PFSK-1 (cell line): ENCODE results near the gene NOX4.

Experiments
- FOXP2 ChIP-seq: optimal IDR thresholded peaks from 2 replicates; pipeline ENCODE3; 2011; ENCODE audit warnings: borderline replicate concordance, control low read depth, inconsistent platforms; ENCODE audit not compliant: insufficient read depth; ENCODE audit errors: extremely low read length, extremely low read depth
- POLR2AphosphoS5 ChIP-seq: IDR thresholded peaks from 2 replicates; pipeline ENCODE4 v1.6.1; 2012; ENCODE audit warnings: low read depth, mild to moderate bottlenecking, control low read depth, low read length, moderate library complexity
- SIN3A ChIP-seq: IDR thresholded peaks from 2 replicates; pipeline ENCODE4 v1.6.1; 2012; ENCODE audit warnings: mild to moderate bottlenecking, low read length, moderate library complexity, borderline replicate concordance; ENCODE audit not compliant: insufficient read depth
- TAF1 ChIP-seq: IDR thresholded peaks from 2 replicates; pipeline ENCODE4 v1.6.1; 2012; ENCODE audit warnings: low read length, control low read depth, borderline replicate concordance; ENCODE audit not compliant: insufficient read depth
- TF ChIP-seq, protein P1 (sequence below), 2 experiments: IDR thresholded peaks; 2 replicates each; pipeline versions ENCODE4 v1.6.1 to v1.8.0; 2011 to 2012; ENCODE audit warnings: low read depth in 2 of 2, low read length in 2 of 2, control low read depth in 1 of 2, inconsistent platforms in 1 of 2, mild to moderate bottlenecking in 1 of 2, moderate library complexity in 1 of 2; ENCODE audit not compliant: insufficient read depth in 1 of 2

Gene NOX4

DNA sequence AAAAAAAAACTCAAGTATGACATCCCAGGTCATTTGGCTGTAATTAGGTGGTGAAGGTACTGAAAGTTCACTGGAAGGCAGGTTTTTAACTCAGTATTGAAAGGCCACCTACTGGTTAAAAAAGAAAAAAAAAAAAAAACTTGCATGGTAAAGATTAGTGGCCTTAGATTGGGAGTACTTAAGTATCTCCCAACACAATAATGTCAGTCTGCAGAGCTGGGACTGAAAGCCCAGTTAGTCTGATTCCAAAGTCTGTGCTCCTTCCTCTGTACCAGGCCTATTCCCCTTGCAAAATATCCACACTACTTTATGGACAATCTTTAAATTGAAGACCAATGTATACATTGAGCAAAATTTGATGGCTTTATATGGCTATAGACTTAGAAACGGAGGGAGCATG, 85.5 kb downstream of the NOX4 start:
- TF ChIP-seq POLR2AphosphoS5 = no peak
- TF ChIP-seq TAF1 = no peak
- TF ChIP-seq FOXP2 = no peak
- TF ChIP-seq, protein P1, sequence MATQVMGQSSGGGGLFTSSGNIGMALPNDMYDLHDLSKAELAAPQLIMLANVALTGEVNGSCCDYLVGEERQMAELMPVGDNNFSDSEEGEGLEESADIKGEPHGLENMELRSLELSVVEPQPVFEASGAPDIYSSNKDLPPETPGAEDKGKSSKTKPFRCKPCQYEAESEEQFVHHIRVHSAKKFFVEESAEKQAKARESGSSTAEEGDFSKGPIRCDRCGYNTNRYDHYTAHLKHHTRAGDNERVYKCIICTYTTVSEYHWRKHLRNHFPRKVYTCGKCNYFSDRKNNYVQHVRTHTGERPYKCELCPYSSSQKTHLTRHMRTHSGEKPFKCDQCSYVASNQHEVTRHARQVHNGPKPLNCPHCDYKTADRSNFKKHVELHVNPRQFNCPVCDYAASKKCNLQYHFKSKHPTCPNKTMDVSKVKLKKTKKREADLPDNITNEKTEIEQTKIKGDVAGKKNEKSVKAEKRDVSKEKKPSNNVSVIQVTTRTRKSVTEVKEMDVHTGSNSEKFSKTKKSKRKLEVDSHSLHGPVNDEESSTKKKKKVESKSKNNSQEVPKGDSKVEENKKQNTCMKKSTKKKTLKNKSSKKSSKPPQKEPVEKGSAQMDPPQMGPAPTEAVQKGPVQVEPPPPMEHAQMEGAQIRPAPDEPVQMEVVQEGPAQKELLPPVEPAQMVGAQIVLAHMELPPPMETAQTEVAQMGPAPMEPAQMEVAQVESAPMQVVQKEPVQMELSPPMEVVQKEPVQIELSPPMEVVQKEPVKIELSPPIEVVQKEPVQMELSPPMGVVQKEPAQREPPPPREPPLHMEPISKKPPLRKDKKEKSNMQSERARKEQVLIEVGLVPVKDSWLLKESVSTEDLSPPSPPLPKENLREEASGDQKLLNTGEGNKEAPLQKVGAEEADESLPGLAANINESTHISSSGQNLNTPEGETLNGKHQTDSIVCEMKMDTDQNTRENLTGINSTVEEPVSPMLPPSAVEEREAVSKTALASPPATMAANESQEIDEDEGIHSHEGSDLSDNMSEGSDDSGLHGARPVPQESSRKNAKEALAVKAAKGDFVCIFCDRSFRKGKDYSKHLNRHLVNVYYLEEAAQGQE (IDR thresholded peaks at IDR 0.05; ENCODE audit: insufficient read depth in 1 of 2, low read depth in 2 of 2, low read length in 2 of 2) = no peak
- no peak for TF ChIP-seq SIN3A

GRCh38 chr11:89381094-89381493, 110.1 kb downstream of the NOX4 start:
- TF ChIP-seq POLR2AphosphoS5 = no peak
- TF ChIP-seq FOXP2 = no peak
- TF ChIP-seq, protein P1 (IDR thresholded peaks at IDR 0.05; ENCODE audit: insufficient read depth in 1 of 2, low read depth in 2 of 2, low read length in 2 of 2) = no peak
- no peak for TF ChIP-seq SIN3A

- TF ChIP-seq TAF1 = no peak
- TF ChIP-seq, protein P1 (IDR thresholded peaks at IDR 0.05; ENCODE audit: insufficient read depth in 1 of 2, low read depth in 2 of 2, low read length in 2 of 2) = no peak
These were observed 129.4 kb downstream of the NOX4 start for GRCh38 chr11:89361734-89362133.

DNA sequence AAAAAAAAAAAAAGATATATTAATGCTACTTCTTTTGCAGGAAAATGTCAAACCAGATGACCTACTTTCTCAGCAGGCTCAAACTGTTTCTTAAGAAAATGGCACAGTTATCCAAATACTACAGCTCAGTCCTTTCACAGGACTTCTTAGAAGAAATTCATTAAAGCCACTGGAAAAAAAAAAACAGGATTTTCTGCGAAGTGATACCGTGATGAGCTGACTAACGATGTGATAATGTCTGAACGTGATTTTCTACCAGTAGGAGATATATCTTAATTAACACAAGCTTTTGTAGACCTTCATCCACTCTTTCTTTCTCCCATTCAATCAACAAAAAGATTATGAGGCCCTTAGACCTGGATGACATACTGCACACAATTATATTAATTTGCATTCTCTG, 132.4 kb downstream of the NOX4 start:
- TF ChIP-seq, protein P1 (IDR thresholded peaks at IDR 0.05; ENCODE audit: insufficient read depth in 1 of 2, low read depth in 2 of 2, low read length in 2 of 2) = no peak
- TF ChIP-seq POLR2AphosphoS5 = no peak
- no peak for TF ChIP-seq FOXP2
- no peak for TF ChIP-seq SIN3A
- no peak for TF ChIP-seq TAF1

DNA sequence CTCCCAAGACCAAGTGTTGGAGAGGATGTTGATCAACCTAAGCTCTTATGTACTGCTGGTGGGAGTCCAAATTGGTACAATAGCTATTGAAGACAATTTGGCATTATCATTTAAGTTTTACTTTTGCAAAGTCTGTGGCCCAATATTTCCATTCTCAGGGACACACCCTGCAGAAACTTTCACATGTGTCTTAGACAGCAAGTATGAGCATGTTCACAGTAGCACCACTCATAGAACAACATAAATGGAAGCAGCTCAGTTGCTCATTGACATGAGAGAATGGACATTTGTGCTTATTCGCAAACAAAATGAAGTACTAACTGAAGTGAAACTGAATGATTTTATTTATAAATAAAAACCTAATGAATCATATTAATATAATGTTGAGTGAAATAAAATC, 135.5 kb downstream of the NOX4 start:
- TF ChIP-seq POLR2AphosphoS5 = no peak
- TF ChIP-seq TAF1 = no peak
- TF ChIP-seq, protein P1 (IDR thresholded peaks at IDR 0.05; ENCODE audit: insufficient read depth in 1 of 2, low read depth in 2 of 2, low read length in 2 of 2) = no peak
- TF ChIP-seq SIN3A = no peak
- TF ChIP-seq FOXP2 = no peak
